ENCODE results near the gene GLYR1.

GLYR1 gene

GRCh38 chr16:4783951-4784336 is 63.1 kb downstream of the GLYR1 start:
- POLR2A ChIA-PET: no interaction called here
- no peak for TF ChIP-seq CTCF (IDR thresholded peaks at IDR 0.05; ENCODE audit: control extremely low read depth, extremely low read depth, low read depth, missing control alignments)
- CTCF ChIA-PET: no interaction called here

GRCh38 chr16:4783251-4783950 is 63.7 kb downstream of the GLYR1 start:
- ChIA-PET POLR2A (no interaction called here), CTCF (no interaction called here)
- no peak for TF ChIP-seq CTCF (IDR thresholded peaks at IDR 0.05; ENCODE audit: control extremely low read depth, extremely low read depth, low read depth, missing control alignments)
- DNase-seq (ENCODE audit: extremely low spot score): no peak

More at GRCh38 chr16:4783951-4784336, 63.1 kb downstream of the GLYR1 start:
- DNase-seq (ENCODE audit: extremely low spot score): no peak

- no peak for DNase-seq (ENCODE audit: extremely low spot score)
- CTCF ChIA-PET: interaction anchor here (0.9 kb wide), 1 partner anchor 14 kb away, joined by 3 read pairs; no protein-coding TSS in a partner anchor
- POLR2A ChIA-PET: no interaction called here
- no peak for TF ChIP-seq CTCF (IDR thresholded peaks at IDR 0.05; ENCODE audit: control extremely low read depth, extremely low read depth, low read depth, missing control alignments)
Observed at GRCh38 chr16:4780235-4780634, 66.9 kb downstream of the GLYR1 start.

- POLR2A ChIA-PET: no interaction called here
Observed at GRCh38 chr16:4778050-4778392, 69.1 kb downstream of the GLYR1 start.

GRCh38 chr16:4777339-4778049 is 69.6 kb downstream of the GLYR1 start:
- ChIA-PET CTCF (interaction anchor here (1.0 kb wide), 1 partner anchor 9 kb away, joined by 4 read pairs; no protein-coding TSS in a partner anchor), POLR2A (no interaction called here)
- no peak for TF ChIP-seq CTCF (IDR thresholded peaks at IDR 0.05; ENCODE audit: control extremely low read depth, extremely low read depth, low read depth, missing control alignments)
- DNase-seq (ENCODE audit: extremely low spot score): no peak

More at GRCh38 chr16:4778050-4778392, 69.1 kb downstream of the GLYR1 start:
- DNase-seq (ENCODE audit: extremely low spot score): no peak
- CTCF ChIA-PET: interaction anchor here (1.0 kb wide), 1 partner anchor 9 kb away, joined by 4 read pairs; no protein-coding TSS in a partner anchor
- no peak for TF ChIP-seq CTCF (IDR thresholded peaks at IDR 0.05; ENCODE audit: control extremely low read depth, extremely low read depth, low read depth, missing control alignments)

GRCh38 chr16:4776141-4776705 is 70.9 kb downstream of the GLYR1 start:
- DNase-seq (ENCODE audit: extremely low spot score): no peak
- TF ChIP-seq CTCF (IDR thresholded peaks at IDR 0.05; ENCODE audit: control extremely low read depth, extremely low read depth, low read depth, missing control alignments): no peak
- ChIA-PET POLR2A (no interaction called here), CTCF (no interaction called here)
